Measurements from ENCODE around the gene FLT4. TPM values are rescaled to one million over a fixed set of nuclear protein-coding genes. Genes with fewer than 3 reads are reported as not detected.
"Not testable (repeated sequence)": the region's sequence is repeated elsewhere in the genome, so short reads cannot be mapped to it uniquely, and the experiment has no call there.

Gene FLT4
- total RNA-seq, 4 donors from 2014 or later = 22.5 to 35.5 (median 25.1) TPM

DNA sequence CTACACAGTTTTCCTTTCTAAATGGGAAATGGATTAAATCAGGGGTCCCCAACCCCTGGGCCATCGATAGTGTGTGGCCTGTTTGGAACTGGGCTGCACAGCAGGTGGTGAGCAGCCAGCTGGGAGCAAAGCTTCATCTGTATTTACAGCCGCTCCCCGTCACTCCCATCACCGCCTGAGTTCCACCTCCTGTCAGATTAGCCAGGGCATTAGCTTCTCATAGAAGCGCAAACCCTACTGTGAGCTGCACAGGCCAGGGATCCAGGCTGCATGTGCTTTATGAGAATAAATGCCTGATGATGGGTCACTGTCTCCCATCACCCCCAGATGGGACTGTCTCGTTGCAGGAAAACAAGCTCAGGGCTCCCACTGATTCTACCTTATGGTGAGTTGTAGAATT lies 41.2 kb upstream of the FLT4 start:
- no peak overlapping the region for H3K4me3 ChIP-seq

DNA sequence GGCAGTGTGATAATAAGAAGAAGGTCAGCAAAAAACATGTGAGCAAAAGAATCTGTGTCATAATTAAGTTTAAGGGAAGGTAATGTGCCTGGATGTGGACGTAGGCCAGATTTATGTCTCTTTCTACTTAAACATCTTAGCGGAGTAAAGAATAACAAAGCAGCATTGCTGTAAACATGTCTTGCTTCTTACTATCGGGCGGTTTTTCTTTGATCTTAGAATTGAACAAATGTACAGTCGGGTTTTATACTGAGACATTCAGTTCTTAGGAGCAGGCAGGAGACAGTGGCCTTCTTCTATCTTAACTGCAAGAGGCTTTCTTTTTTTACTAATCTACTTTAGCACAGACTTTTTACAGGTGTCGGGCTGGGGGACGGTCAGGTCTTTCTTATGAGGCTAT lies 40.4 kb upstream of the FLT4 start:
- H3K9me3 ChIP-seq = no peaks in the 10 kb centered on the region
- no peak overlapping the region for H3K4me3 ChIP-seq
- no peaks in the 10 kb centered on the region for H3K4me1 ChIP-seq
- intact Hi-C loops (cut with DNase I; ENCODE audit: low total_unique reads) = no loop called here
- H3K27ac ChIP-seq = no peak overlapping the region
- TF ChIP-seq, protein P1, sequence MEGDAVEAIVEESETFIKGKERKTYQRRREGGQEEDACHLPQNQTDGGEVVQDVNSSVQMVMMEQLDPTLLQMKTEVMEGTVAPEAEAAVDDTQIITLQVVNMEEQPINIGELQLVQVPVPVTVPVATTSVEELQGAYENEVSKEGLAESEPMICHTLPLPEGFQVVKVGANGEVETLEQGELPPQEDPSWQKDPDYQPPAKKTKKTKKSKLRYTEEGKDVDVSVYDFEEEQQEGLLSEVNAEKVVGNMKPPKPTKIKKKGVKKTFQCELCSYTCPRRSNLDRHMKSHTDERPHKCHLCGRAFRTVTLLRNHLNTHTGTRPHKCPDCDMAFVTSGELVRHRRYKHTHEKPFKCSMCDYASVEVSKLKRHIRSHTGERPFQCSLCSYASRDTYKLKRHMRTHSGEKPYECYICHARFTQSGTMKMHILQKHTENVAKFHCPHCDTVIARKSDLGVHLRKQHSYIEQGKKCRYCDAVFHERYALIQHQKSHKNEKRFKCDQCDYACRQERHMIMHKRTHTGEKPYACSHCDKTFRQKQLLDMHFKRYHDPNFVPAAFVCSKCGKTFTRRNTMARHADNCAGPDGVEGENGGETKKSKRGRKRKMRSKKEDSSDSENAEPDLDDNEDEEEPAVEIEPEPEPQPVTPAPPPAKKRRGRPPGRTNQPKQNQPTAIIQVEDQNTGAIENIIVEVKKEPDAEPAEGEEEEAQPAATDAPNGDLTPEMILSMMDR (IDR thresholded peaks at IDR 0.05) = no peak
- no peak for TF ChIP-seq POLR2A (IDR thresholded peaks at IDR 0.05)
- no peaks in the 10 kb centered on the region for H3K27me3 ChIP-seq
- no peak for DNase-seq
- no peaks in the 10 kb centered on the region for H3K36me3 ChIP-seq

More for the DNA sequence above, 41.2 kb upstream of the FLT4 start:
- Histone ChIP-seq H3K27me3 (no peaks in the 10 kb centered on the region), H3K4me1 (no peaks in the 10 kb centered on the region), H3K36me3 (no peaks in the 10 kb centered on the region), H3K27ac (no peak overlapping the region), H3K9me3 (no peaks in the 10 kb centered on the region)
- TF ChIP-seq, protein P1 (IDR thresholded peaks at IDR 0.05) = no peak
- TF ChIP-seq POLR2A (IDR thresholded peaks at IDR 0.05) = no peak
- no peak for DNase-seq
- intact Hi-C loops (cut with DNase I; ENCODE audit: low total_unique reads) = no loop called here

DNA sequence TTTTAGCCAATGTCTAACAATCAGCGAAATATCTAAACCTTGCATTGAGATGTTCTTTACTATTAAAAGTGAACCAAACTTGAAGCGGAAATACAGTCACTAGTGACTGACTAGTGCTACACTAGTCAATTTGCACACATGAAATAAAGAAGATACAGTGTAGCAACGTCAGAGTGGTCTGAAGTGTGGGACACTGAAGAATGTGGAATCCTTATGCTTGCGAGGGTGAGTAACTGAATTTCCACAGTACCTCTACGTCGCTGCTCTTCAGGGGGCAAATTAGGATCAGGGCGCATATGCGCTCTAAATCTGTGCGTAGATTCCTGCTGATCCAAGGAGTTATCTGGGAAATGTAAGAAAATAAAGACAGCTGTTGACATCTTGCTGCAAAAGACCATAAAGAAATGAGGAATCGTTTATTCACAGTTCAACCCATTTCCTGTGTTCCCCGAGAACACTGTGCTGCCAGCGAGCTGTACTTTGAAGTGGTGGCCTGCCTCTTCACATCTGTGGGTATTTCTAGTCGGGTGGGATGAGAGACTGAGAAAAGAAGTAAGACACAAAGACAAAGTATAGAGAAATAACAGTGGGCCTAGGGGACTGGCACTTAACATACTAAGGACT lies 39.8 kb upstream of the FLT4 start:
- no peak overlapping the region for H3K27ac ChIP-seq
- H3K9me3 ChIP-seq = no peaks in the 10 kb centered on the region
- intact Hi-C loops (cut with DNase I; ENCODE audit: low total_unique reads) = no loop called here
- no peak for TF ChIP-seq POLR2A (IDR thresholded peaks at IDR 0.05)
- TF ChIP-seq, protein P1 (IDR thresholded peaks at IDR 0.05) = no peak
- no peak overlapping the region for H3K4me3 ChIP-seq
- no peaks in the 10 kb centered on the region for H3K36me3 ChIP-seq
- no peaks in the 10 kb centered on the region for H3K27me3 ChIP-seq
- DNase-seq = no peak
- H3K4me1 ChIP-seq = no peaks in the 10 kb centered on the region

DNA sequence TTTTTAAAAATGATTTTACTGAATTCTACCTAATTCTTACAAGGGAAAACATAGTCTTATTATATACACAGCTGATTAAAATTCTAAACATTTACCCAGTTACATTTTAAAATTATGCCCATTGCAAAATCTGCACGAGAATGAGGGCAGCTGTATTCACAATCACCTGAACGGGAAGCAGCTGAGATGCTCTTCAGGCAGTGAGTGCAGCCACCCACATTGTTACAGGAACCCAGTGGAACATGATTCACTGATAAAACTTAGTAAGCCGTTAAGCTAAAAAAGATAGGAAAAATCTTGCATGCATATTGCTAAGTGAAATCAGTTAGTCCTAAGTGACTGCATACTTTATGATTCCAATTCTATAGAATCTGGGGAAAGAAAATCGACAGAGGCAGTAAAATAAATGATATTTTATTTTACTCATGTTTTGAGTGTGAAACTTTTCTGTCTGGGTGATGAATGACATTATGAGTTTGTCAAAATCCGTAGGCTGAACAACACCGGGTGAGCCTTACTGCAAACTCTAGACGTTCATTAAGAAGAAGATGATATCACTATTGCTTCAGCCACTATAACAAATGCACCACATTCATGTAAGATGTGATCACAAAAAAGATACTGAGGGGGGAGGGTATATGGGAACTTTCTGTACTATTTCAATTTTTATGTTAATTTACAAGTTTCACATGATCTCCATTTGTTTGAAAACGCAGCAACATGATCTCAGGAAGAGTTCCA lies 39.1 kb upstream of the FLT4 start:
- DNase-seq = no peak
- no peak overlapping the region for H3K27ac ChIP-seq
- H3K27me3 ChIP-seq = no peaks in the 10 kb centered on the region
- no peak for TF ChIP-seq POLR2A (IDR thresholded peaks at IDR 0.05)
- TF ChIP-seq, protein P1 (IDR thresholded peaks at IDR 0.05) = no peak
- no peaks in the 10 kb centered on the region for H3K36me3 ChIP-seq
- intact Hi-C loops (cut with DNase I; ENCODE audit: low total_unique reads) = no loop called here
- no peaks in the 10 kb centered on the region for H3K4me1 ChIP-seq
- no peaks in the 10 kb centered on the region for H3K9me3 ChIP-seq
- no peak overlapping the region for H3K4me3 ChIP-seq

DNA sequence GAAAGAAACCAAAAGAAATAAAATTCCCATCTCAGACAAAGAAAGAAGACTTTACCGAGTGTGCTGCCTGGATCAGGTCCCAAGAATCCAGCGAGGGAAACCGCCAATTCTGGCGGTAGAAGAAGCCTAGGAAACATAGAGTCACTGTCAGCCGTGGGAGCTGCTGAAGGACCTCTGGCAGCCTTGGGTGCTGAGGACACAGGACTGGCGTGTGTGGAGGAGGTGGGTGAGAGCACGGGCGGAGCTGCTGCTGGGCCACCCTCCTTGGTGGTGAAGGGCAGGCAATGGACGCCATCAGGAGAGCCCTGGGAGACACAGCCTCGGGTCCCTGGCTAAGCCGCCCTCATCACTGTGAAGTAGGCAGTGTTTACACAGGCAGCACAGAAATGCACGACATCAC lies 37.4 kb upstream of the FLT4 start:
- H3K4me1 ChIP-seq; H3K4me3 ChIP-seq; H3K36me3 ChIP-seq; H3K27ac ChIP-seq; H3K9me3 ChIP-seq; H3K27me3 ChIP-seq; DNase-seq; intact Hi-C loops (cut with DNase I; ENCODE audit: low total_unique reads): not testable (repeated sequence)
